GM19240 (cell line): ENCODE measurements around the gene MOXD1.
"Not testable (repeated sequence)": the region's sequence is repeated elsewhere in the genome, so short reads cannot be mapped to it uniquely, and the experiment has no call there.

Source experiments
- DNase-seq: peaks from one replicate; pipeline ENCODE4 v3.0.0; 2011; ENCODE audit warnings: low spot score; ENCODE audit not compliant: insufficient read length

Gene MOXD1

DNA sequence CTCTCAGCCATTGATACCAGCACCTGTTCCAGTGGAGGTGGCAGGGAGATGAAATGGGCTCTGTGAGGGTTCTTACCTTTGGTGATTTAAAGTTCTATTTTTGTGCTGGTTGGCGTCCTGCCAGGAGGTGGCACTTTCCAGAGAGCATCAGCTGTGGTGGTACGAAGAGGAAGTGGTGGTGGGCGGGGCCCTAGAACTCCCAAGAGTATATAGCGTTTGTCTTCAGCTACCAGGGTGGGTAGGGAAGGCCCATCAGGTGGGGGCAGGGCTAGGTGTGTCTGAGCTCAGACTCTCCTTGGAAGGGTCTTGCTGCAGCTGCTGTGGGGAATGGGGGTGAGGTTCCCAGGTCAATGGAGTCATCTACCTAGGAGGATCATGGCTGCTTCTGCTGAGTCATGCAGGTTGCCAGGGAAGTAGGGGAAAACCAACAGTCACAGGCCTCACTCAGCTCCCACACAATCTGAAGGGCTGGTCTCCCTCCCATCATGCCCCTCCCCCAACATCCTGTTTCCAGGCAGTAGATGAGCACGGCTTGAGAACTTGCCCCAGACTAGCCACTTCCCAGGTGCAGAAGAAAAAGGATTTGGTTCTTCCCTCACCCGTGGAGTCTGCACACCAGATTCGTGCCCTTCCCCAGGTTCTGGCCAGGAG is 46.6 kb downstream of the MOXD1 start:
- DNase-seq: no peak

DNA sequence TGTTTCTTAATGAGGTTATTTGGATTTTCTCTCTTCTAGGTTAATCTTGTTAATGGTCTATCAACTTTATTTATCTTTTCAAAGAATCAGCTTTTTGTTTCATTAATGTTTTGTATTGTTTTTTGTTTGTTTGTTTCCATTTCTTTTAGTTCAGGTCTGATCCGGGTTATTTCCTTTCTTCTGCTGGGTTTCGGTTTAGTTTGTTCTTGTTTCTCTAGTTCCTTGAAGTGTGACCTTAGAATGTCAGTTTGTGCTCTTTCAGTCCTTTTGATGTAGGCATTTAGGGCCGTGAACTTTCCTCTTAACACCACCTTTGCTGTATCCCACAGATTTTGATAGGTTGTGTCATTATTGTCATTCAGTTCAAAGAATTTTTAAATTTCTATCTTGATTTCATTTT is 49.3 kb downstream of the MOXD1 start:
- DNase-seq: not testable (repeated sequence)

DNA sequence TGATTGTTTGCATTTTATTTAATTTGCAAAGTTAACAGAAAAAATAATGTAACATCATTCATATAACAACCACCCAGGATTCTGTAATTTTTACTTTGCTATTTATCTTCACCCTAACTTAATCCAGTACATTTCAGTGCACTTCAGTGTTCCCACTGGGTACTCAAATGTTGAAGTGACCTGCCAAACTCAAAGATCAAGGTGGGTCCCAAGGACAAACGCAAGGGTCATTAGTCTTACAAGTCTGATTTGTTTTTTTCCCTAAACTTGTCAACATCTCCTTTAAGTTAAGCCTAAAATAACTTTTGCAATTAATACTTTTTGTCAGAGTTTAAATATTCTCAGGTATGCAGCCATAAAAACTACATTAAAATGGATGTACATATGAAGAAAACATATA is 53.0 kb downstream of the MOXD1 start:
- DNase-seq: no peak

- DNase-seq: no peak
These were observed 56.5 kb downstream of the MOXD1 start for GRCh38 chr6:132344811-132345210.

DNA sequence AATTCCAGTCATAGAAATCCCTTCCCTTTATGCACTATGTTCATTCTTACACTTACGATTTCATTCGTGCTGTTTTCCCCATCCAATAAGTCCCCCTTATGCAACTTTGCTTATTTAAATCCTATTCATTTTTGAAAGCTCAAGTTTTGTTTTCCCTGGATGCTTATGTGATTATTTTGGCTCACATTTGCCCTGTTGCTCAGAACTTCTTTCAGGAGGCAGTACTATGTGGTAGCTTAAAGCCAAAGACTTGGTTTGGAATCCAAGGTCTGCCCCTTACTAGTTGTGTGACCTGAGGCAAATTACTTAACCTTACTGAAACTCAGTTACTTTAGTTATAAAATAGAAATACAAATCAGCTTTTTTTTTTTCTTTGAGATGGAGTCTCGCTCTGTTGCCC is 59.6 kb downstream of the MOXD1 start:
- no peak for DNase-seq

DNA sequence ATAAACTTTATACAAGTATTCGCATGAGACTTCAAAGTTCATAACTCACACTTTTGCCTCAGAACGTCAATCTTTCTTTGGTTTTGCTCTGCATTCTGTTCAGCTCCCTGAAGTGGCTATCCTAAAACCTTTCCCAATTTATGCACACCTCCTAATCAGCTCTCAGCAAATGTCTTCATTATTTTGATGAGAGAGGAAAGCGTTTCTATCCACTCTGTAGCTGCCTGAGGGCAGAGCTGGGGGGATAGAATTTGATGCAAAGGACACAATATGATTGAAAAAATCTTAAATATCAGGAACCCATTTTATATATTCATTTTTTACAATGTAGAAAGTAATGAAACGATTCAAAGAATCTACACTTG is 66.8 kb downstream of the MOXD1 start:
- DNase-seq: no peak

DNA sequence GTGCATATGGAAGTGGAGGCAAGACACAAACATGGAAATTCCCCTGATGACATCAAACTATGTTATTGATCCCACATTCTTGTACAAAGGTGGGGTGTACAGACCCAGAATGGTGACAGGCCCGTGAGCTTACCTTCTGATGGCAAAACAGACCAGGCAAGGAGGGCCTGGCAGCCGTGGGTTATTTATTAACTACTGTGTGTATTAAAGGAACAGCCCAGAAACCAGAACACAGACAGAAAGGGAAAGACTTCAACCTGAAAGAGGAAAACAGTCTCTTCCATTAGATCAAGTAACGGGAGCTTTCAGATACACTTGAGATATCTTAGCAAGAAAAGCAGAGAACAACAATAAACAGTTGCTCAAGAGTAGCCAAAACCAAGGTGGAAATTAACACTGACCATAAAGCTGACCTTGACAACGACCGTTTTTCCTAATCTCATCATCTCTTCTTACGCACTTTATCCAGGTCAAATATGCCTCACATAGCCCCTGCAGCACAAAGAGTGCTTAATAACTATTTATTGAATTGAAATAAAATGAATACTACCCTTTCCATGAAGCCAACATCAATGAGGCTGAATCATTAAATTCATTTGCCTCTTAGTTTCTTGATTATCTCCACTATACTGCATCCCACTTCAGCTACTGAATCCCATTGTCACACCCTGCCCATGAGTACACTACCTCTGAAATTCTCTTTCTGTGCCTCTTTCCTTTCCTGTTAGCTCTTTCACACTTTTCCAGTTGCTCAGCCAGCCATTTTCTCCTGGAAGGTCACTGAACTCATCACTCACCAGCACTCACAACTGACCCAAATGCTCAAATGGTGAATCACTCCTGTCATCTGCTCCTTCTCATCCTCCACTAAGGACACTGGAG is 67.4 kb downstream of the MOXD1 start:
- no peak for DNase-seq

- DNase-seq: no peak
These were observed 70.5 kb downstream of the MOXD1 start for GRCh38 chr6:132330759-132331158.

DNA sequence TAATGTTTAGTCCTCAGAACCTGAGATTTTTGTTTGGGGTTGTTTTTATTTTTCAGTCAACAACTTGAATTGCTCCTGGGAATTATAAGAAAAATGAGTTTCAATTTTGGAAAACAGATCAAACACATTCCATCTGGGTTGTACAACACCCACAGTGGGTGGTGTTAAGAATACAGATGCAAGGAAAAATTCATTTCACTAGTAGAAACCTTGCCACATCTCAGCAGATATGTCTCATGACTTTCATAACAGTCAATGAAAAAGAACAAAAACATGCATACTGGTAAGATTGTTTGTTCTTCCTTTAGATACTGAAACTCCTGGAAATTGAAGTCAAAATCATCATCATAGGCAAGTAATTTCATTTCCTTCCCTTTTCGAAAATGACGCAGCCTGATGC is 78.9 kb downstream of the MOXD1 start:
- no peak for DNase-seq

- no peak for DNase-seq
These were observed 81.3 kb downstream of the MOXD1 start for GRCh38 chr6:132320007-132320406.

- DNase-seq: no peak
These were observed 84.3 kb downstream of the MOXD1 start for GRCh38 chr6:132316970-132317369.

DNA sequence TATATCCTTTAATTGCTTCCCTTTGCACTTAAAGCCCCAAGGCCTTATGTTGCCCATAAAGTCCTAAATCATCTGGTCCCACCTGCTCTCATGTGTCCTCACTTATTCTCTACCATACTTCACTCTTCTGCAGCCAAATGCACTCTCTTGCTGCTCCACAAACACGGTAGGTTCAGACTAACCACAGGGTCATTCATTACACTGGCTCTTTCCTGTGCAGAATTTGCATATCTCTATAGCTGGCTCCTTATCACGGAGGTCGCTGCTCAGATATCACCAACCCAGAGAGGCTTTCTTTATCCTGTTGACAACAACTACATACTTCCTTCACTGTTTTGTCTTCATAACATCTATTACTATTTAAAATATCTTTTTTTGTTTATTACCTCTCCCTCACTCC is 86.8 kb downstream of the MOXD1 start:
- no peak for DNase-seq

GRCh38 chr6:132310921-132311320 is 90.4 kb downstream of the MOXD1 start:
- no peak for DNase-seq

DNA sequence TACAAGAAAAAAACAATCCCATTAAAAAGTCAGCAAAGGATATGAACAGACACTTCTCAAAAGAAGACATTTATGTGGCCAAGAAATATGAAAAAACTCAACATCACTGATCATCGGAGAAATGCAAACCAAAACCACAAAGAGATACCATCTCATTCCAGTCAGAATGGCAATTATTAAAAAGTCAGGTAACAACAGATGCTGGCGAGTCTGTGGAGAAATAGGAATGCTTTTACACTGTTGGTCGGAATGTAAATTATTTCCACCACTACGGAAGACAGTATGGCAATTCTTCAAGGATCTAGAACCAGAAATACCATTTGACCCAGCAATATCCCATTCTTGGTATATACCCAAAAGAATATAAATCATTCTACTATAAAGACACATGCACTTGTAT is 91.1 kb downstream of the MOXD1 start:
- not testable (repeated sequence) for DNase-seq

GRCh38 chr6:132304891-132305305 is 96.4 kb downstream of the MOXD1 start:
- DNase-seq: no peak

- DNase-seq: peak; percentile 20
These were observed 100.8 kb downstream of the MOXD1 start for GRCh38 chr6:132300323-132300949.

- DNase-seq: no peak
These were observed 102.8 kb downstream of the MOXD1 start for GRCh38 chr6:132298344-132298949.

DNA sequence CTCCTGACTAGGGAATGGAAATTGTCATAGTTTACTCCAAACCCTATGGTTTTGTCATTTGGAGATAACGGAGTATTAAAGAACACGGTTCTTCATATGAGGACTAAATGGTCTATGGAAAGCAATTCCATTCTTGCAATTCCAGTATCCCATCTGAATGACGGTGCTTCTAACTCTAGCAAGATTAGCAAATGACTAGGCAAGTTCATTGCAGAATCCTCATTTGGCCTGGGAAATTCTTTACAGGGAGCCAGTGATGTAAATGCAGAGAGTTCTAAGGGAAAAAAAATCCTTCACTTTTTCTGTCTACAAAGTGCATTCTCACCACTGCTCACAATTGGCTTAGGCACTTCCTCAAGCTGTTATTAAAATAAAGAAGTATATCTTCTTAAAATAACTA is 111.5 kb downstream of the MOXD1 start:
- DNase-seq: no peak

- DNase-seq: no peak
These were observed 114.2 kb downstream of the MOXD1 start for GRCh38 chr6:132287101-132287500.

- DNase-seq: no peak
These were observed 114.8 kb downstream of the MOXD1 start for GRCh38 chr6:132286298-132287019.

GRCh38 chr6:132285004-132285780 is 116.1 kb downstream of the MOXD1 start:
- no peak for DNase-seq
